ENCODE measurements around the gene VEGFC.

VEGFC gene

DNA sequence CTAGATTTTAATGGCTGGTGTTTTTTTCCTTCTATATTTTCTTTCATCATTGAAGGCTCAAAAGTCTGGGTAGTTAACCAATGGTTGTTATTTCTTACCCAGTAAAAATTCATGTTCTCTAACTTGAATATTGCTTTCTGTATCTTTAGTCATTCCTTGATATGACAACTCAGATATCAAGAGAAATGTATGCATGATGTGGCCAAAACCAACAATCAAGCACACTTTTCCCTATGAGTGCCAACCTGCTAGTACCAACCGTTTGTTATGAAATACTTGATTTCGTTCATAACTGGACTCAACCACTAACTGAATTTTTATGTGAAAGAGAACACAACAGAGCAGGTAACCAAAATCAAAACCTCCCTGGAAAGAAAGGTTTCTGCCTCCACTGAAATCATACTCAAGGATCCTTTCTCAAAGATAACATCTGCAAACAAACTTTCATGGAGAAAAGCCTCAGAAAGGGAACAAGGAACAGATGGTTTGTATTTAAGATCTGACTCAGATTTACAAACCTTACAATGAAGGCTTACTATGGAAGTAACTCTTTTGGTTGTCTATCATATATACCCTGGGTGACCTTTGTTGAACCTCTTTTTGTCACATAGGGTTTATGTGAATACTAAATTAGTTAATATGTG lies 8.3 kb upstream of the VEGFC start:
- ATAC-seq (ENCODE audit: low read depth) (no peak), DNase-seq (ENCODE audit: low spot score) (no peak)
- Histone ChIP-seq H3K27me3 (ENCODE audit: insufficient read depth, poor library complexity, severe bottlenecking) (no peaks in the 10 kb centered on the region), H3K4me1 (ENCODE audit: insufficient read depth, poor library complexity, severe bottlenecking) (no peaks in the 10 kb centered on the region), H3K36me3 (ENCODE audit: low read depth) (no peaks in the 10 kb centered on the region), H3K4me3 (ENCODE audit: severe bottlenecking) (no peak overlapping the region), H3K9me3 (ENCODE audit: severe bottlenecking) (no peaks in the 10 kb centered on the region), H3K27ac (ENCODE audit: poor library complexity, severe bottlenecking) (no peak overlapping the region)
- TF ChIP-seq, protein P1, sequence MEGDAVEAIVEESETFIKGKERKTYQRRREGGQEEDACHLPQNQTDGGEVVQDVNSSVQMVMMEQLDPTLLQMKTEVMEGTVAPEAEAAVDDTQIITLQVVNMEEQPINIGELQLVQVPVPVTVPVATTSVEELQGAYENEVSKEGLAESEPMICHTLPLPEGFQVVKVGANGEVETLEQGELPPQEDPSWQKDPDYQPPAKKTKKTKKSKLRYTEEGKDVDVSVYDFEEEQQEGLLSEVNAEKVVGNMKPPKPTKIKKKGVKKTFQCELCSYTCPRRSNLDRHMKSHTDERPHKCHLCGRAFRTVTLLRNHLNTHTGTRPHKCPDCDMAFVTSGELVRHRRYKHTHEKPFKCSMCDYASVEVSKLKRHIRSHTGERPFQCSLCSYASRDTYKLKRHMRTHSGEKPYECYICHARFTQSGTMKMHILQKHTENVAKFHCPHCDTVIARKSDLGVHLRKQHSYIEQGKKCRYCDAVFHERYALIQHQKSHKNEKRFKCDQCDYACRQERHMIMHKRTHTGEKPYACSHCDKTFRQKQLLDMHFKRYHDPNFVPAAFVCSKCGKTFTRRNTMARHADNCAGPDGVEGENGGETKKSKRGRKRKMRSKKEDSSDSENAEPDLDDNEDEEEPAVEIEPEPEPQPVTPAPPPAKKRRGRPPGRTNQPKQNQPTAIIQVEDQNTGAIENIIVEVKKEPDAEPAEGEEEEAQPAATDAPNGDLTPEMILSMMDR (IDR thresholded peaks at IDR 0.05; ENCODE audit: poor library complexity, severe bottlenecking) = no peak

DNA sequence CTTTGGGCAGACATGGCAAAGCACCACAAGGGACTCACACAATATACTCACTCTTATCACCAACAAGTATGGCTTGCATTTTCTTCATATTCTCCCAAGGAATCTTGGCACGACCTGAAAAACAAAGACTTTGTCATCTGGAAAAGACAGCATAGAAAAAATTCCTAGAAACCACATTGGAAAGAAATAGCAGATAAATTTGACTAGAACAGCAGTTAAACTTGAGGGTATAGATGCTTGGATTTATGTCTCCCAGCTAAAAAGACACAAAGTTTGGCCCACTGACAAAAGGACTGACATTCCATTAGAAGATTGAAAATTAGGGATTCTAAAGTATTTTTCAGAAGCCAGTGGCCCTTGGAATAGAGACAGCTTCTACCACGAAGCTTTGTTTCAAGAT lies 6.9 kb upstream of the VEGFC start:
- no peak for DNase-seq (ENCODE audit: low spot score)
- TF ChIP-seq, protein P1 (IDR thresholded peaks at IDR 0.05; ENCODE audit: poor library complexity, severe bottlenecking) = no peak
- ATAC-seq (ENCODE audit: low read depth) = no peak
- H3K9me3 ChIP-seq (ENCODE audit: severe bottlenecking) = no peaks in the 10 kb centered on the region
- H3K4me3 ChIP-seq (ENCODE audit: severe bottlenecking) = no peak overlapping the region
- H3K27me3 ChIP-seq (ENCODE audit: insufficient read depth, poor library complexity, severe bottlenecking) = no peaks in the 10 kb centered on the region
- no peak overlapping the region for H3K27ac ChIP-seq (ENCODE audit: poor library complexity, severe bottlenecking)
- H3K4me1 ChIP-seq (ENCODE audit: insufficient read depth, poor library complexity, severe bottlenecking) = peaks cover 12% of the 10 kb centered on the region
- H3K36me3 ChIP-seq (ENCODE audit: low read depth) = no peaks in the 10 kb centered on the region

DNA sequence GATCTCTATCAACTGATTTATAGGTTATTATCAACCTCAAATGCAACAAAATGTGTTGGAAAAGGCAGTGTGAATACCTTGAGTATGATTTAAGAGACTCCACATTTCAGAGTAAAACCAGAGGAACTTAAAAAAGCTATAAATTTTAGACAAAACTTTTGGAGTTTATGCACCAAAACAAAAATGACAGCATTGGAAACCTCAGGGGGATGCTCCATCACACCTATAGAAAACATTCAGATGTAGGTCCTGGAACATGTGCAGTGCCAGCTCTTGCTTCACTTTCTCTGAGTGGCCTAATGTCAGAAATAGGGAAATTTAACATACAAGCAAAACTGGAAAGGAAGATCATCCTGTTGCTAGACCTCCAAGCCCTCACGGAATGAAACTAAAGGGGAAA lies 5.8 kb upstream of the VEGFC start:
- H3K4me1 ChIP-seq (ENCODE audit: insufficient read depth, poor library complexity, severe bottlenecking) = peaks cover 22% of the 10 kb centered on the region
- ATAC-seq (ENCODE audit: low read depth) (no peak), DNase-seq (ENCODE audit: low spot score) (no peak)
- no peaks in the 10 kb centered on the region for H3K36me3 ChIP-seq (ENCODE audit: low read depth)
- no peak overlapping the region for H3K27ac ChIP-seq (ENCODE audit: poor library complexity, severe bottlenecking)
- no peak overlapping the region for H3K4me3 ChIP-seq (ENCODE audit: severe bottlenecking)
- H3K9me3 ChIP-seq (ENCODE audit: severe bottlenecking) = no peaks in the 10 kb centered on the region
- H3K27me3 ChIP-seq (ENCODE audit: insufficient read depth, poor library complexity, severe bottlenecking) = no peaks in the 10 kb centered on the region
- TF ChIP-seq, protein P1 (IDR thresholded peaks at IDR 0.05; ENCODE audit: poor library complexity, severe bottlenecking) = no peak

DNA sequence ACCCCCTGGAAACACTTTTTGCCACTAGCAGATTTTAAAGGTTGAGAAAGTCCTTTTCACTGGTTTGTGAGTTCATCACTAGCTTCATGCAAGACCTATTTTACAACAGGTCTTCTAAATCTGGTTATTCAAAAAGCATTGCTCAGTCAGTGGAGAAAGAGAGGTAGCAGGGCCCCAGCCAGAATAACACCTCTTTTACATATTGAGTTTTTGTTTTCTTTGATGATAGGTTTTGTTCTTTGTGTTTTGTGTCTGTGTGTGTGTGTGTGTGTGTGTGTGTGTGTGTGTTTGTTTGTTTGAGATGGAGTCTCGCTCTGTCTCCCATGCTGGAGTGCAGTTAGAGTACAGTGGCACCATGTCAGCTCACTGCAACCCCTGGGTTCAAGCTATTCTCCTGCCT lies 2.7 kb upstream of the VEGFC start:
- Histone ChIP-seq H3K27me3 (ENCODE audit: insufficient read depth, poor library complexity, severe bottlenecking) (no peaks in the 10 kb centered on the region), H3K36me3 (ENCODE audit: low read depth) (peaks cover 14% of the 10 kb centered on the region), H3K9me3 (ENCODE audit: severe bottlenecking) (no peaks in the 10 kb centered on the region), H3K4me3 (ENCODE audit: severe bottlenecking) (no peak overlapping the region), H3K4me1 (ENCODE audit: insufficient read depth, poor library complexity, severe bottlenecking) (peaks cover 28% of the 10 kb centered on the region), H3K27ac (ENCODE audit: poor library complexity, severe bottlenecking) (peak overlapping the region; percentile 94)
- TF ChIP-seq, protein P1 (IDR thresholded peaks at IDR 0.05; ENCODE audit: poor library complexity, severe bottlenecking) = no peak
- ATAC-seq (ENCODE audit: low read depth) (no peak), DNase-seq (ENCODE audit: low spot score) (no peak)

DNA sequence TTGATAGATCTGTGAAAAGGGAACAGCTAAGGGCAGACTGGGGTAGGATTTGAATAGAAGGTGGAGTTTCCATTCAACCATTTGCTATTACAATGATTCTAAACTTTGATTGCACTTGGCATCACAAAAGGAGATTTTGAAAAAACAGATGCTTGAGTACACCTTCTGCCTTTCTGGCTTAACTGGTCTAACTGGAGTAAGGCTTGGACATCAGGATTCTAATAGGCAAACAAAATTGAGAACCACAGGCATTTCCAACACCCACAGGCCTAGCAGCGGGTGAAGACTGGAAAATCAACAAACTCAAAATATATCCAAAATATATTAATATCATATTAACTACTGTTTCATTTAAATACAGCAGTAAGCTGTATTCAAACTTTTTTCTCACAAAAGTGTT lies 1.9 kb upstream of the VEGFC start:
- ATAC-seq (ENCODE audit: low read depth) (peak; percentile 1; the same call in 2 of the 3 replicates), DNase-seq (ENCODE audit: low spot score) (no peak)
- H3K4me1 ChIP-seq (ENCODE audit: insufficient read depth, poor library complexity, severe bottlenecking) = peaks cover 29% of the 10 kb centered on the region
- TF ChIP-seq, protein P1 (IDR thresholded peaks at IDR 0.05; ENCODE audit: poor library complexity, severe bottlenecking) = no peak
- no peaks in the 10 kb centered on the region for H3K9me3 ChIP-seq (ENCODE audit: severe bottlenecking)
- no peaks in the 10 kb centered on the region for H3K27me3 ChIP-seq (ENCODE audit: insufficient read depth, poor library complexity, severe bottlenecking)
- no peak overlapping the region for H3K4me3 ChIP-seq (ENCODE audit: severe bottlenecking)
- H3K27ac ChIP-seq (ENCODE audit: poor library complexity, severe bottlenecking) = peak overlapping the region; percentile 94
- H3K36me3 ChIP-seq (ENCODE audit: low read depth) = peaks cover 18% of the 10 kb centered on the region

Measured in RWPE2 (cell line).